Mesendoderm (in vitro differentiated cells): ENCODE measurements around the gene TUBA4A.

ENCODE experiments used
- DNase-seq: peaks from one replicate; pipeline ENCODE4 v3.0.0; 2013
- H2AK5ac ChIP-seq: 2 replicates; pipeline ENCODE4 v1.6.1; 2013; ENCODE audit warnings: low read length, inconsistent platforms
- H2BK120ac ChIP-seq: 2 replicates; pipeline ENCODE4 v1.6.1; 2013; ENCODE audit warnings: low read depth, mild to moderate bottlenecking, low read length, moderate library complexity, mixed read lengths
- H2BK15ac ChIP-seq: replicated peaks from 2 replicates; pipeline ENCODE4 v1.6.1; 2013; ENCODE audit warnings: low read depth, mild to moderate bottlenecking, moderate library complexity
- H2BK5ac ChIP-seq: 2 replicates; pipeline ENCODE4 v1.6.1; 2013; ENCODE audit warnings: low read length, inconsistent platforms
- H3K18ac ChIP-seq: 2 replicates; pipeline ENCODE4 v1.6.1; 2013; ENCODE audit warnings: mild to moderate bottlenecking, low read length, mixed read lengths
- H3K23ac ChIP-seq: one replicate; pipeline ENCODE4 v1.6.1; 2013; ENCODE audit warnings: low read length
- H3K27ac ChIP-seq: 2 replicates; pipeline ENCODE4 v1.5.1; 2013; ENCODE audit warnings: low read depth, mild to moderate bottlenecking, inconsistent platforms, low read length, moderate library complexity
- H3K27me3 ChIP-seq: 2 replicates; pipeline ENCODE4 v1.6.1; 2013; ENCODE audit warnings: low read length, control low read depth, mild to moderate bottlenecking, inconsistent platforms; ENCODE audit not compliant: insufficient read depth, poor library complexity
- H3K36me3 ChIP-seq: 2 replicates; pipeline ENCODE4 v1.6.1; 2013; ENCODE audit warnings: low read length, inconsistent platforms; ENCODE audit not compliant: control insufficient read depth, insufficient read depth
- H3K4ac ChIP-seq: one replicate; pipeline ENCODE4 v1.6.1; 2013; ENCODE audit warnings: low read depth, mild to moderate bottlenecking, low read length, moderate library complexity
- H3K4me1 ChIP-seq: 2 replicates; pipeline ENCODE4 v1.6.1; 2013; ENCODE audit warnings: low read depth, low read length, inconsistent platforms; ENCODE audit not compliant: control insufficient read depth
- H3K4me2 ChIP-seq: 2 replicates; pipeline ENCODE4 v1.6.1; 2013; ENCODE audit warnings: low read length
- H3K4me3 ChIP-seq: 2 replicates; pipeline ENCODE4 v1.5.1; 2013; ENCODE audit warnings: mild to moderate bottlenecking, low read length
- H3K56ac ChIP-seq: one replicate; pipeline ENCODE4 v1.6.1; 2013; ENCODE audit warnings: low read length
- H3K79me1 ChIP-seq: 2 replicates; pipeline ENCODE4 v1.6.1; 2013; ENCODE audit warnings: low read length, inconsistent platforms
- H3K79me2 ChIP-seq: 2 replicates; pipeline ENCODE4 v1.6.1; 2013; ENCODE audit warnings: mild to moderate bottlenecking, low read length; ENCODE audit not compliant: control insufficient read depth, insufficient read depth
- H3K9ac ChIP-seq: 2 replicates; pipeline ENCODE4 v1.6.1; 2013; ENCODE audit warnings: low read length, inconsistent platforms
- H4K5ac ChIP-seq: one replicate; pipeline ENCODE4 v1.6.1; 2013; ENCODE audit warnings: low read length
- H4K8ac ChIP-seq: one replicate; pipeline ENCODE4 v1.6.1; 2013; ENCODE audit warnings: low read depth, mild to moderate bottlenecking, control low read depth, low read length, moderate library complexity
- WGBS: extraction: QIAGEN DNeasy Blood & Tissue Kit; methylation state at CpG from one replicate; pipeline ENCODE4 v1.1.7; 2013; ENCODE audit warnings: low lambda C conversion rate, missing lambda C conversion rate; ENCODE audit not compliant: insufficient coverage; ENCODE audit errors: extremely low coverage; 5-methylcytosine and 5-hydroxymethylcytosine counted together

Gene TUBA4A

DNA sequence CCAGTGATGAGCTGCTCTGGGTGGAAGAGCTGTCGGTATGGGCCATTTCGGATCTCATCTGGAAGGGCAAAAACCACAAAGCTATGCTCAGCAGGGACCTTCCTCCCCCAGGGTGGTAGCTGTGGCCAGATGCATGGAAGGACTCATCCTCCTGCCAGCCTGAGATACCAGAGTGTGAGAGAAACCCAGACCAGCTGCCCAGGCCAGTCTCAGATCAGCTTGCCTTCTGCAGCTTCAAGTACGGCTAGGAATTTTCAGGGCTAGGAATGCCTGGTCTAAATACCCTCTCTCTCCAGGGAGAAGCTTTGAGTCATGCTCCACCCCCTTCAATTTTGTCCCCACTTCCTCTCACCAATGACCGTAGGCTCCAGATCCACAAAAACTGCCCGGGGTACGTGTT is 2.1 kb downstream of the TUBA4A start:
- Histone ChIP-seq H3K27ac (no peak overlapping the region), H4K8ac (no peak overlapping the region), H3K4ac (no peak overlapping the region), H3K4me3 (no peak overlapping the region), H3K18ac (no peak overlapping the region), H3K23ac (peak overlapping the region; percentile 80), H3K79me2 (peaks cover 2% of the 10 kb centered on the region), H3K9ac (no peak overlapping the region), H3K79me1 (peaks cover 2% of the 10 kb centered on the region), H2AK5ac (no peak overlapping the region), H3K56ac (no peak overlapping the region), H4K5ac (no peak overlapping the region), H3K27me3 (peaks cover 16% of the 10 kb centered on the region), H3K4me2 (no peak overlapping the region), H3K36me3 (no peaks in the 10 kb centered on the region), H2BK5ac (no peak overlapping the region), H2BK15ac (no peak overlapping the region), H3K4me1 (peaks cover 5% of the 10 kb centered on the region), H2BK120ac (no peak overlapping the region)
- no CpG with 5 or more reads among the region's 6 CpGs for WGBS
- DNase-seq, result peak; percentile 34

DNA sequence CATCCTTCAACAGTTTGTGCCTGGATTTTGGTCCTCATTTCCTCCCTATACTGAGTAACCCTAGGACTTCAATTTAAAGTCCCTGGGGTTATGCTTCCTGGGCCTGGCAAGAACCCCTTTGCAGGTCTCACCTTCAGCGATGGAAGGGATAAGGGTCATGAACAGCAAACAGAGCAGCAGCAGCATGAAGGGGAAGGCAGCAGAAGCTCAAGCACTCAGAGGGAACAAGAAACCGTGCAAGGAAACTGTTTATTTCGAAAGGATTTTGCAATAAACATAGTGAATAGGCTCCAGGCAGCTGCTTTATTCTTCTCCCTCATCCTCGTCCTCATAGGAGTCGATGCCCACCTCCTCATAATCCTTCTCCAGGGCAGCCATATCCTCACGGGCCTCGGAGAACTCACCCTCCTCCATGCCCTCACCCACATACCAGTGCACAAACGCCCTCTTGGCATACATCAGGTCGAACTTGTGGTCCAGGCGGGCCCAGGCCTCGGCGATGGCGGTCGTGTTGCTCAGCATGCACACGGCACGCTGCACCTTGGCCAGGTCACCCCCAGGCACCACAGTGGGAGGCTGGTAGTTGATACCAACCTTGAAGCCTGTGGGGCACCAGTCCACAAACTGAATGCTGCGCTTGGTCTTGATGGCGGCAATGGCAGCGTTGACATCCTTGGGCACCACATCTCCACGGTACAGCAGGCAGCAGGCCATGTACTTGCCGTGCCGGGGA is 3.5 kb downstream of the TUBA4A start:
- H4K5ac ChIP-seq, result no peak overlapping the region
- H3K4ac ChIP-seq, result no peak overlapping the region
- H2AK5ac ChIP-seq, result no peak overlapping the region
- H3K79me1 ChIP-seq, result peaks cover 9% of the 10 kb centered on the region
- no peak overlapping the region for H3K9ac ChIP-seq
- peaks cover 5% of the 10 kb centered on the region for H3K4me1 ChIP-seq
- no peak for DNase-seq
- no peak overlapping the region for H4K8ac ChIP-seq
- H3K27ac ChIP-seq, result no peak overlapping the region
- H3K56ac ChIP-seq, result no peak overlapping the region
- no peak overlapping the region for H2BK120ac ChIP-seq
- H2BK5ac ChIP-seq, result no peak overlapping the region
- no peak overlapping the region for H3K4me2 ChIP-seq
- H3K27me3 ChIP-seq, result peaks cover 10% of the 10 kb centered on the region
- no peak overlapping the region for H3K18ac ChIP-seq
- no peak overlapping the region for H2BK15ac ChIP-seq
- no peak overlapping the region for H3K4me3 ChIP-seq
- peaks cover 2% of the 10 kb centered on the region for H3K79me2 ChIP-seq
- no peak overlapping the region for H3K23ac ChIP-seq
- WGBS, result no CpG with 5 or more reads among the region's 22 CpGs
- H3K36me3 ChIP-seq, result no peaks in the 10 kb centered on the region

DNA sequence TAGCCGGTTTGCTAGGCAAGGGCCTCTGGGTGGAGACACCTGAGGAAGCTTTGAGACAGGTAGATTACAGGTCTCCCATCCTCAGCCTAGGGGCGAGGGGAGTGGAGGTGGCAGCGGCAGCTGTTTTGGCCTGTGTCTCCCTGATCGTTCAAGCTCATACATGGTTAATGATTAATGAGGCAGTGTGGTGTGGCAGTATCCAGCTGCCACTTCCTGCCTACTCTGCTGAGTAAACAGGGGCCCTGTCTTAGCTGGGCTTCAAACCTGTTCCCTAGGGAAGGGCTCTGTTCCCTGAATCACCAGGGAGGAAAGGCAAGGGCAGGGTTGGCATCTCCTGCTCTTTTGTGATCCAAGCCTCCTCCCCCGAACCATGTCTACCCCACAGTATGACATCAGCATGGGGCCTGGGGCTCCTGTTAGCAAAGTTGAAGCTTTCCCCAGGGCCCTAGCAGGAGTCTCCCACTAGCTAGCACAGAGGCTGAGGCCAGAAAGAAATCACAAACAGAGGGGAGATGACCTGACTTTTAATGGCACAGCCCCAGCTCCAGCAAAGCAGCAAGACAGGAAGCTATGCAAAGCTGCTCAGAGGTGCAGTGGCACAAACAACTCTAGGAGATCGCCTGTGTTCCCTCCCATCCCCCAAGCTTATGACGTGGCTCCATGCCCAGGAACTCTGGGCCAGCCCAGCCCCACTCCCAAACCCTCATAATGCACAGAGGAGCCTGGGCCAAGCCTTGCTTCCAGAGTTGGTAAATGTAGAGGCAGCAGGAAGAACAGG is 4.3 kb downstream of the TUBA4A start:
- no peak overlapping the region for H2BK120ac ChIP-seq
- no peak overlapping the region for H2AK5ac ChIP-seq
- H3K36me3 ChIP-seq, result no peaks in the 10 kb centered on the region
- peaks cover 7% of the 10 kb centered on the region for H3K4me1 ChIP-seq
- H2BK5ac ChIP-seq, result no peak overlapping the region
- no peak overlapping the region for H2BK15ac ChIP-seq
- no peak overlapping the region for H4K8ac ChIP-seq
- peak overlapping the region; percentile 18 for H3K9ac ChIP-seq
- no peak overlapping the region for H3K4me2 ChIP-seq
- DNase-seq, result peak; percentile 61
- H3K4me3 ChIP-seq, result no peak overlapping the region
- H3K79me2 ChIP-seq, result peaks cover 2% of the 10 kb centered on the region
- no peak overlapping the region for H3K4ac ChIP-seq
- peaks cover 4% of the 10 kb centered on the region for H3K27me3 ChIP-seq
- no peak overlapping the region for H4K5ac ChIP-seq
- H3K56ac ChIP-seq, result peak overlapping the region; percentile 38
- H3K18ac ChIP-seq, result no peak overlapping the region
- H3K23ac ChIP-seq, result no peak overlapping the region
- peaks cover 9% of the 10 kb centered on the region for H3K79me1 ChIP-seq
- no CpG with 5 or more reads among the region's 7 CpGs for WGBS
- peak overlapping the region; percentile 40 for H3K27ac ChIP-seq

DNA sequence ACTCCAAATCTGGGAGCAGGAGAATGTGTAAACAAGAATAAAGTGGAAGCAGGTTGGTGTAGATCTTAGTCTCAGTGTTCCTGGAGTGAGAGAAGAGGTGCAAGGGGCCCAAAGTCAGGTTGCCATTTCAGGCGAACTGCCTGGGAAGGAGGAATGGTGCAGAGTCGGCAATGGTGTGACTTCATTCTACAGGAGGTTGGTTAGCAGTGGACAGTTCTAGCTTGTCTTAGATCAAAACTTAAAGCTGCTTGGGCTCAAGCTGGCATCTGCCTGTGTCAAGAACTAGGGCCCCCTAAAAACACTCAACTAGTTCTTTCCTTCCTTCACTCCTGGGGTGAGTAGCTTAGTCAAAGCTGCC is 4.9 kb downstream of the TUBA4A start:
- Histone ChIP-seq H3K4ac (no peak overlapping the region), H3K4me3 (no peak overlapping the region), H3K9ac (no peak overlapping the region), H4K5ac (no peak overlapping the region), H4K8ac (no peak overlapping the region), H3K18ac (no peak overlapping the region), H3K4me1 (peaks cover 7% of the 10 kb centered on the region), H2BK120ac (no peak overlapping the region), H3K56ac (peak overlapping the region; percentile 51), H2AK5ac (no peak overlapping the region), H3K36me3 (no peaks in the 10 kb centered on the region), H3K27ac (no peak overlapping the region), H2BK5ac (no peak overlapping the region), H3K27me3 (no peaks in the 10 kb centered on the region), H3K79me1 (peaks cover 9% of the 10 kb centered on the region), H3K23ac (no peak overlapping the region), H3K4me2 (no peak overlapping the region), H3K79me2 (peaks cover 2% of the 10 kb centered on the region), H2BK15ac (no peak overlapping the region)
- DNase-seq, result no peak
- WGBS, result no CpG with 5 or more reads among the region's 2 CpGs

DNA sequence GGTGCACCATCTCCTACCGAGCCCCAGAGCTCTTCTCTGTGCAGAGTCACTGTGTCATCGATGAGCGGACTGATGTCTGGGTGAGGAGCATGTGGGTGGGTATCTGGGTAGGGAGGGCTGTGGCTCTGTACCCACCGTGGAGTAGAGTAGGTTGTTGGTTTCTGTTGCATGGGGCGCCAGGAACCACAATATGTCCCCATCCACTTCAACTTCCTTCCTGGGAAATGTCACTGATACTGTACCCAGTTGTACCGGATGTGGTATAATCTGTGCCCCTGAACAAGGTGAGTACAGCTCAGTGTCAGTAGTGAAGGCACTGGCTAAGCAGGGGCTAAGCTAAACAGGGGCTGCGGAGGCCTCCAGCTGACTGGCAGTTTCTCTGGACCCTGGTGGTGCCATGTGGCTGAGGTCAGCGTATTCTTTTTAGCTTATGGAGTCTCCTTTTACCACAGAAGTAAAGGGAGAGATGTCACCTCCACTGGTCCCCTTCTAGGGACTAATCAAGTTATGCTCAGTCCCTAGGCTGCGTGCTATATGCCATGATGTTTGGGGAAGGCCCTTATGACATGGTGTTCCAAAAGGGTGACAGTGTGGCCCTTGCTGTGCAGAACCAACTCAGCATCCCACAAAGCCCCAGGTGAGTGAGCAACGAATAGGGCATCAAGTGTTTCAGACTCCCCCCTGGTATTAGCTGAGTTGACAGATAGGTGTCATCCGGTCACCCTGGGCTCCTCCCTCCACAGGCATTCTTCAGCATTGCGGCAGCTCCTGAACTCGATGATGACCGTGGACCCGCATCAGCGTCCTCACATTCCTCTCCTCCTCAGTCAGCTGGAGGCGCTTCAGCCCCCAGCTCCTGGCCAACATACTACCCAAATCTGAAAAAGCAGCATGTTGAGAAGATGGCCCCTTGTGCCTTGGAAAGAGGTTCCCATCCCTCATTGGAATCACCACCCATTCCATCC is 5.8 kb downstream of the TUBA4A start:
- H3K27me3 ChIP-seq, result no peaks in the 10 kb centered on the region
- H4K5ac ChIP-seq, result no peak overlapping the region
- H3K27ac ChIP-seq, result no peak overlapping the region
- no peak overlapping the region for H3K23ac ChIP-seq
- no peak overlapping the region for H2BK120ac ChIP-seq
- H3K18ac ChIP-seq, result no peak overlapping the region
- H3K56ac ChIP-seq, result no peak overlapping the region
- H2BK5ac ChIP-seq, result no peak overlapping the region
- H3K4ac ChIP-seq, result no peak overlapping the region
- no peak overlapping the region for H2AK5ac ChIP-seq
- no peak overlapping the region for H4K8ac ChIP-seq
- no peak overlapping the region for H2BK15ac ChIP-seq
- H3K36me3 ChIP-seq, result no peaks in the 10 kb centered on the region
- peaks cover 7% of the 10 kb centered on the region for H3K4me1 ChIP-seq
- H3K79me2 ChIP-seq, result peaks cover 2% of the 10 kb centered on the region
- H3K79me1 ChIP-seq, result peaks cover 9% of the 10 kb centered on the region
- H3K4me3 ChIP-seq, result no peak overlapping the region
- no peak overlapping the region for H3K9ac ChIP-seq
- DNase-seq, result peak; percentile 75
- no peak overlapping the region for H3K4me2 ChIP-seq
- WGBS, result no CpG with 5 or more reads among the region's 17 CpGs
